GM21786 (cell line): ENCODE results near the gene PITPNC1.
"Not testable (repeated sequence)": the region's sequence is repeated elsewhere in the genome, so short reads cannot be mapped to it uniquely, and the experiment has no call there.

Experiments used
- ATAC-seq: cut with Tn5 transposase; IDR thresholded peaks from one replicate; pipeline ENCODE4 v1.9.1; 2021; ENCODE audit not compliant: unreplicated experiment

Gene PITPNC1

GRCh38 chr17:67393809-67394397, 16.8 kb downstream of the PITPNC1 start:
- ATAC-seq = no peak

GRCh38 chr17:67399676-67400075, 22.6 kb downstream of the PITPNC1 start:
- no peak for ATAC-seq

- no peak for ATAC-seq
Observed at GRCh38 chr17:67400193-67400592, 23.1 kb downstream of the PITPNC1 start.

- no peak for ATAC-seq
Observed at GRCh38 chr17:67401106-67401505, 24.0 kb downstream of the PITPNC1 start.

- ATAC-seq = no peak
Observed at GRCh38 chr17:67401598-67402504, 24.8 kb downstream of the PITPNC1 start.

GRCh38 chr17:67403065-67403464, 26.0 kb downstream of the PITPNC1 start:
- ATAC-seq = no peak

- ATAC-seq = no peak
Observed at GRCh38 chr17:67403483-67403882, 26.4 kb downstream of the PITPNC1 start.

- not testable (repeated sequence) for ATAC-seq
Observed at GRCh38 chr17:67408455-67408830, 31.4 kb downstream of the PITPNC1 start.

GRCh38 chr17:67411397-67411796, 34.3 kb downstream of the PITPNC1 start:
- no peak for ATAC-seq

GRCh38 chr17:67412032-67412431, 35.0 kb downstream of the PITPNC1 start:
- ATAC-seq = no peak

- no peak for ATAC-seq
Observed at GRCh38 chr17:67412941-67413340, 35.9 kb downstream of the PITPNC1 start.

- ATAC-seq = no peak
Observed at GRCh38 chr17:67413388-67413787, 36.3 kb downstream of the PITPNC1 start.

- no peak for ATAC-seq
Observed at GRCh38 chr17:67414130-67414529, 37.0 kb downstream of the PITPNC1 start.

GRCh38 chr17:67414559-67414958, 37.5 kb downstream of the PITPNC1 start:
- ATAC-seq = no peak

- ATAC-seq = no peak
Observed at GRCh38 chr17:67415291-67415690, 38.2 kb downstream of the PITPNC1 start.

GRCh38 chr17:67417507-67417906, 40.4 kb downstream of the PITPNC1 start:
- no peak for ATAC-seq

GRCh38 chr17:67420994-67421393, 43.9 kb downstream of the PITPNC1 start:
- no peak for ATAC-seq

GRCh38 chr17:67421869-67422273, 44.8 kb downstream of the PITPNC1 start:
- no peak for ATAC-seq

GRCh38 chr17:67422296-67422695, 45.2 kb downstream of the PITPNC1 start:
- ATAC-seq = not testable (repeated sequence)

- no peak for ATAC-seq
Observed at GRCh38 chr17:67422897-67423296, 45.8 kb downstream of the PITPNC1 start.

GRCh38 chr17:67425571-67426160, 48.6 kb downstream of the PITPNC1 start:
- no peak for ATAC-seq

- ATAC-seq = no peak
Observed at GRCh38 chr17:67427424-67427823, 50.3 kb downstream of the PITPNC1 start.
